Measurements from ENCODE around the gene LRRC41. TPM values are rescaled to one million over a fixed set of nuclear protein-coding genes. Genes with fewer than 3 reads are reported as not detected.

LRRC41 gene
- total and polyA plus RNA-seq, 2 of the 13 experiments (the other 11 are each of a cell fraction or from before 2014, with no cell fraction given) = 48.1 to 53.6 TPM

DNA sequence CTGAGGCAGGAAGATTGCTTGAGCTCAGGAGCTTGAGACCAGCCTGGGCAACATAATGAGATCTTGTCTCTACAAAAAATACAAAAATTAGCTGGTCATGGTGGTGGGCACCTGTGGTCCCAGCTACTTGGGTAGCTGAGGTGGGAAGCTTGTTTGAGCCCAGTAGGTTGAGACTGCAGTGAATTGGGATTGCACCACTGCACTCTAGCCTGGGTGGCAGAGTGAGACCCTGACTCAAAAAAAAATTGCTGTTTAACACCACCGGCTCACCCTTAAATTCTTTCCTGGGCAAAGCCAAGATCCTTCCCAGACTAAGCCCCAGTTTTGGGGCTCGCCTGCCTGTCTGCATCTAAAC, 30.6 kb upstream of the LRRC41 start (continued):
- TF ChIP-seq ZFP91 (CRISPR knock-in tag; IDR thresholded peaks at IDR 0.05; ENCODE audit: borderline replicate concordance) (no peak), NPAS2 (CRISPR knock-in tag; IDR thresholded peaks at IDR 0.05; ENCODE audit: borderline replicate concordance) (no peak), BATF2 (CRISPR knock-in tag; IDR thresholded peaks at IDR 0.05) (no peak), NKX3-1 (CRISPR knock-in tag; IDR thresholded peaks at IDR 0.05) (no peak), PRDM15 (CRISPR knock-in tag; IDR thresholded peaks at IDR 0.05) (no peak), U2AF1 (optimal IDR thresholded peaks at IDR 0.05; ENCODE audit: low read depth, low read length) (no peak), ZNF17 (CRISPR knock-in tag; IDR thresholded peaks at IDR 0.05) (no peak), GPBP1L1 (CRISPR knock-in tag; IDR thresholded peaks at IDR 0.05) (no peak)
